MM.1S (cell line): ENCODE measurements around the gene ANGPTL3.

Experiments
- DNase-seq: peaks from one replicate; pipeline ENCODE4 v3.0.0-alpha.2; 2015
- H2AFZ ChIP-seq: fragments of 300-600 bp; sonication (generic); 2 replicates; pipeline ENCODE4 v1.6.0; 2016; ENCODE audit warnings: antibody characterized with exemption, low read length
- H3F3A ChIP-seq: fragments of 300-600 bp; sonication (generic); 2 replicates; pipeline ENCODE4 v1.6.1; 2016; ENCODE audit warnings: mild to moderate bottlenecking, antibody characterized with exemption, low read length, moderate library complexity, mixed read lengths; ENCODE audit not compliant: insufficient read depth
- H3K27ac ChIP-seq: fragments of 300-600 bp; sonication (generic); 2 replicates; pipeline ENCODE4 v1.5.1; 2016; ENCODE audit warnings: mild to moderate bottlenecking, low read length
- H3K27me3 ChIP-seq: fragments of 300-600 bp; sonication (generic); replicated peaks from 2 replicates; pipeline ENCODE4 v1.6.0; 2016; ENCODE audit warnings: low read length; ENCODE audit not compliant: insufficient read depth
- H3K36me3 ChIP-seq: fragments of 300-600 bp; sonication (generic); replicated peaks from 2 replicates; pipeline ENCODE4 v1.6.1; 2016; ENCODE audit warnings: mild to moderate bottlenecking, low read length, mixed read lengths; ENCODE audit not compliant: insufficient read depth
- H3K4me1 ChIP-seq: fragments of 300-600 bp; sonication (generic); 2 replicates; pipeline ENCODE4 v1.6.1; 2016; ENCODE audit warnings: low read length, mixed read lengths
- H3K4me2 ChIP-seq: fragments of 300-600 bp; sonication (generic); 2 replicates; pipeline ENCODE4 v1.6.0; 2016; ENCODE audit warnings: low read depth, low read length
- H3K4me3 ChIP-seq: fragments of 300-600 bp; sonication (generic); 2 replicates; pipeline ENCODE4 v1.5.1; 2016; ENCODE audit warnings: low read length, mixed read lengths
- H3K79me2 ChIP-seq: fragments of 300-600 bp; sonication (generic); 2 replicates; pipeline ENCODE4 v1.6.1; 2016; ENCODE audit warnings: mixed run types, low read length, mixed read lengths
- H3K9ac ChIP-seq: fragments of 300-600 bp; sonication (generic); 2 replicates; pipeline ENCODE4 v1.6.1; 2016; ENCODE audit warnings: low read length, mixed read lengths
- H3K9me2 ChIP-seq: fragments of 300-600 bp; sonication (generic); replicated peaks from 2 replicates; pipeline ENCODE4 v1.6.1; 2016; ENCODE audit warnings: mild to moderate bottlenecking, low read length, mixed read lengths; ENCODE audit not compliant: insufficient read depth
- H3K9me3 ChIP-seq: fragments of 300-600 bp; sonication (generic); replicated peaks from 2 replicates; pipeline ENCODE4 v1.6.1; 2016; ENCODE audit warnings: mild to moderate bottlenecking, low read length, mixed read lengths; ENCODE audit not compliant: insufficient read depth
- H4K20me1 ChIP-seq: fragments of 300-600 bp; sonication (generic); 2 replicates; pipeline ENCODE4 v1.6.1; 2016; ENCODE audit warnings: mild to moderate bottlenecking, low read length, moderate library complexity, mixed read lengths; ENCODE audit not compliant: insufficient read depth
- EZH2 ChIP-seq: fragments of 300-600 bp; sonication (generic); optimal IDR thresholded peaks from 2 replicates; pipeline ENCODE3; 2017; ENCODE audit warnings: low read depth, mild to moderate bottlenecking, antibody characterized with exemption, low read length, mixed read lengths
- EZH2phosphoT487 ChIP-seq: fragments of 300-600 bp; sonication (generic); IDR thresholded peaks from 2 replicates; pipeline ENCODE4 v1.6.1; 2018; ENCODE audit warnings: antibody characterized with exemption, low read length
- TF ChIP-seq, protein P1 (sequence below): fragments of 300-600 bp; sonication (generic); IDR thresholded peaks from 2 replicates; pipeline ENCODE4 v1.5.1; 2016; ENCODE audit warnings: antibody characterized with exemption, low read length, mixed read lengths

Gene ANGPTL3

GRCh38 chr1:62590970-62591368 lies 6.4 kb upstream of the ANGPTL3 start:
- no peak for TF ChIP-seq EZH2phosphoT487
- no peak for TF ChIP-seq EZH2
- TF ChIP-seq, protein P1, sequence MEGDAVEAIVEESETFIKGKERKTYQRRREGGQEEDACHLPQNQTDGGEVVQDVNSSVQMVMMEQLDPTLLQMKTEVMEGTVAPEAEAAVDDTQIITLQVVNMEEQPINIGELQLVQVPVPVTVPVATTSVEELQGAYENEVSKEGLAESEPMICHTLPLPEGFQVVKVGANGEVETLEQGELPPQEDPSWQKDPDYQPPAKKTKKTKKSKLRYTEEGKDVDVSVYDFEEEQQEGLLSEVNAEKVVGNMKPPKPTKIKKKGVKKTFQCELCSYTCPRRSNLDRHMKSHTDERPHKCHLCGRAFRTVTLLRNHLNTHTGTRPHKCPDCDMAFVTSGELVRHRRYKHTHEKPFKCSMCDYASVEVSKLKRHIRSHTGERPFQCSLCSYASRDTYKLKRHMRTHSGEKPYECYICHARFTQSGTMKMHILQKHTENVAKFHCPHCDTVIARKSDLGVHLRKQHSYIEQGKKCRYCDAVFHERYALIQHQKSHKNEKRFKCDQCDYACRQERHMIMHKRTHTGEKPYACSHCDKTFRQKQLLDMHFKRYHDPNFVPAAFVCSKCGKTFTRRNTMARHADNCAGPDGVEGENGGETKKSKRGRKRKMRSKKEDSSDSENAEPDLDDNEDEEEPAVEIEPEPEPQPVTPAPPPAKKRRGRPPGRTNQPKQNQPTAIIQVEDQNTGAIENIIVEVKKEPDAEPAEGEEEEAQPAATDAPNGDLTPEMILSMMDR = no peak

DNA sequence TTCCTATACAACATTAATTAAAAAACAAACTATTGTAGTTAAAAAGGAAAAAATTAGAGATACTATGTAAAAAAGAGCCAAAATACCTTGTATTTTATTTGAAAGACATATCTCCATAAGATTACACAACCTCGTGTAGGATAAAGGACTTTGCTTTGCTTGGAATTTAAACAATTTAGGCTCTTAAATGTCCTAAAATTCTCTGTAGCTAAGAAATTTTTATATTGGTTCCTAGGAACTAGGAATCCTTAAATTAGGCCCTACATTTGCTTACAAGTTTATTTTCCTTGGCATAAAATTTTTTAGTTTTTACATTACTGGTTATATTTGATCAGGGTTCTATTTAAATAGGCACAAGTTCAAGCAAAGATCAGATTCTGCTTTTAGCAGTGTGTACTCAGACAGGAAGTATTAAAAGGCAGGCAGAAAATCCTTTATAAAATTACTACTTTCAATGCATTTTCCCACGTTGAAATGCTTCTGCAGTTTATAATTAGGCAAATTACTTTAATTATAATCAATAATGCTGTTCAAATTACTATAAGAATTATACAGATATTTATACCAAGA lies 3.4 kb upstream of the ANGPTL3 start:
- Histone ChIP-seq H3K9me2 (no peaks in the 10 kb centered on the region), H4K20me1 (no peaks in the 10 kb centered on the region), H3K4me1 (no peaks in the 10 kb centered on the region), H3K27ac (no peak overlapping the region), H3K9ac (no peak overlapping the region), H3F3A (no peaks in the 10 kb centered on the region), H3K4me3 (no peak overlapping the region), H3K36me3 (no peaks in the 10 kb centered on the region), H3K79me2 (no peaks in the 10 kb centered on the region), H3K27me3 (no peaks in the 10 kb centered on the region), H3K4me2 (no peak overlapping the region), H3K9me3 (no peaks in the 10 kb centered on the region), H2AFZ (no peak overlapping the region)
- TF ChIP-seq EZH2phosphoT487 (no peak), EZH2 (no peak)
- TF ChIP-seq, protein P1 = no peak
- DNase-seq = no peak

More at GRCh38 chr1:62590970-62591368, 6.4 kb upstream of the ANGPTL3 start:
- no peaks in the 10 kb centered on the region for H3K79me2 ChIP-seq
- no peak overlapping the region for H3K27ac ChIP-seq
- H2AFZ ChIP-seq = no peak overlapping the region
- no peaks in the 10 kb centered on the region for H4K20me1 ChIP-seq
- no peaks in the 10 kb centered on the region for H3K36me3 ChIP-seq
- H3K9me2 ChIP-seq = no peaks in the 10 kb centered on the region
- H3K9ac ChIP-seq = no peak overlapping the region
- H3K27me3 ChIP-seq = no peaks in the 10 kb centered on the region
- no peak for DNase-seq
- no peaks in the 10 kb centered on the region for H3K9me3 ChIP-seq
- no peak overlapping the region for H3K4me2 ChIP-seq
- no peaks in the 10 kb centered on the region for H3F3A ChIP-seq
- H3K4me1 ChIP-seq = no peaks in the 10 kb centered on the region
- H3K4me3 ChIP-seq = no peak overlapping the region

GRCh38 chr1:62595647-62596046 lies 1.7 kb upstream of the ANGPTL3 start:
- Histone ChIP-seq H3K27ac (no peak overlapping the region), H3K79me2 (no peaks in the 10 kb centered on the region), H4K20me1 (no peaks in the 10 kb centered on the region), H3K9ac (no peak overlapping the region), H3K36me3 (no peaks in the 10 kb centered on the region), H3K9me2 (no peaks in the 10 kb centered on the region), H2AFZ (no peak overlapping the region), H3K9me3 (no peaks in the 10 kb centered on the region), H3K27me3 (no peaks in the 10 kb centered on the region), H3K4me3 (no peak overlapping the region), H3F3A (no peaks in the 10 kb centered on the region), H3K4me2 (no peak overlapping the region), H3K4me1 (no peaks in the 10 kb centered on the region)
- DNase-seq = no peak
- no peak for TF ChIP-seq EZH2phosphoT487
- no peak for TF ChIP-seq EZH2
- TF ChIP-seq, protein P1 = no peak
